H9 (cell line): ENCODE data around the gene MEN1. TPM values are rescaled to one million over a fixed set of nuclear protein-coding genes. Genes with fewer than 3 reads are reported as not detected.

Experiments
- DNase-seq: peaks from one replicate; pipeline ENCODE4 v3.0.0-alpha.2; 2017
- H2AFZ ChIP-seq: one replicate; pipeline ENCODE4 v1.6.1; 2013; ENCODE audit warnings: mild to moderate bottlenecking, low read length, control low read depth, moderate library complexity
- H2AK5ac ChIP-seq: 2 replicates; pipeline ENCODE4 v1.6.1; 2013; ENCODE audit warnings: low read length, control low read depth, mixed read lengths; ENCODE audit not compliant: insufficient read length
- H2BK120ac ChIP-seq: one replicate; pipeline ENCODE4 v1.6.1; 2013; ENCODE audit warnings: low read depth, mild to moderate bottlenecking, low read length, control low read depth, inconsistent platforms; ENCODE audit not compliant: poor library complexity, severe bottlenecking
- H2BK12ac ChIP-seq: 2 replicates; pipeline ENCODE4 v1.6.1; 2013; ENCODE audit warnings: low read length, control low read depth, mixed read lengths, low read depth; ENCODE audit not compliant: insufficient read length
- H2BK15ac ChIP-seq: 2 replicates; pipeline ENCODE4 v1.6.1; 2013; ENCODE audit warnings: low read depth, low read length, control low read depth
- H2BK20ac ChIP-seq: one replicate; pipeline ENCODE4 v1.6.1; 2013; ENCODE audit warnings: low read depth, mild to moderate bottlenecking, low read length, control low read depth, inconsistent platforms; ENCODE audit not compliant: poor library complexity, severe bottlenecking
- H2BK5ac ChIP-seq: 2 replicates; pipeline ENCODE4 v1.6.1; 2013; ENCODE audit warnings: low read length, control low read depth, mixed read lengths; ENCODE audit not compliant: insufficient read length
- H3K14ac ChIP-seq: 2 replicates; pipeline ENCODE4 v1.6.1; 2013; ENCODE audit warnings: low read length, control low read depth; ENCODE audit not compliant: insufficient read depth
- H3K18ac ChIP-seq: 2 replicates; pipeline ENCODE4 v1.6.1; 2013; ENCODE audit warnings: low read depth, mild to moderate bottlenecking, mixed read lengths, low read length, control low read depth; ENCODE audit not compliant: insufficient read length
- H3K23ac ChIP-seq: 2 replicates; pipeline ENCODE4 v1.6.1; 2013; ENCODE audit warnings: low read length, control low read depth, mixed read lengths, low read depth; ENCODE audit not compliant: insufficient read length
- H3K23me2 ChIP-seq: 2 replicates; pipeline ENCODE4 v1.6.1; 2013; ENCODE audit warnings: low read depth, mild to moderate bottlenecking, mixed read lengths, low read length, control low read depth; ENCODE audit not compliant: insufficient read length, poor library complexity, severe bottlenecking
- H3K27ac ChIP-seq: 2 replicates; pipeline ENCODE4 v1.5.1; 2013; ENCODE audit warnings: low read length, control low read depth, mixed read lengths, low read depth; ENCODE audit not compliant: insufficient read length
- H3K27me3 ChIP-seq: 2 replicates; pipeline ENCODE4 v1.6.1; 2013; ENCODE audit warnings: low read length, control low read depth, inconsistent platforms; ENCODE audit not compliant: insufficient read depth
- H3K4ac ChIP-seq: 2 replicates; pipeline ENCODE4 v1.6.1; 2013; ENCODE audit warnings: low read depth, mild to moderate bottlenecking, control low read depth, inconsistent platforms, low read length, moderate library complexity
- H3K4me1 ChIP-seq: 2 replicates; pipeline ENCODE4 v1.6.1; 2013; ENCODE audit warnings: low read length, control low read depth, inconsistent platforms; ENCODE audit not compliant: insufficient read depth
- H3K4me2 ChIP-seq: 2 replicates; pipeline ENCODE4 v1.6.1; 2013; ENCODE audit warnings: low read length, control low read depth, mixed read lengths; ENCODE audit not compliant: insufficient read length, insufficient read depth
- H3K56ac ChIP-seq: 2 replicates; pipeline ENCODE4 v1.6.1; 2013; ENCODE audit warnings: low read depth, mild to moderate bottlenecking, mixed read lengths, low read length, control low read depth; ENCODE audit not compliant: insufficient read length
- H3K79me1 ChIP-seq: 2 replicates; pipeline ENCODE4 v1.6.1; 2013; ENCODE audit warnings: low read depth, mild to moderate bottlenecking, moderate library complexity, low read length, control low read depth, inconsistent platforms; ENCODE audit not compliant: insufficient read depth, poor library complexity, severe bottlenecking
- H3K79me2 ChIP-seq: 2 replicates; pipeline ENCODE4 v1.6.1; 2013; ENCODE audit warnings: low read length, control low read depth, inconsistent platforms; ENCODE audit not compliant: insufficient read depth
- H3K9ac ChIP-seq: 2 replicates; pipeline ENCODE4 v1.6.1; 2013; ENCODE audit warnings: low read length, control low read depth, mixed read lengths; ENCODE audit not compliant: insufficient read length; ENCODE audit errors: extremely low read depth
- H3K9me3 ChIP-seq: one replicate; pipeline ENCODE4 v1.6.1; 2013; ENCODE audit warnings: low read depth, low read length, inconsistent platforms; ENCODE audit not compliant: control insufficient read depth
- H3T11ph ChIP-seq: one replicate; pipeline ENCODE4 v1.6.1; 2013; ENCODE audit warnings: mild to moderate bottlenecking, low read length, control low read depth, inconsistent platforms
- H4K20me1 ChIP-seq: one replicate; pipeline ENCODE4 v1.6.1; 2013; ENCODE audit not compliant: control insufficient read depth, insufficient read length, insufficient read depth
- H4K5ac ChIP-seq: 2 replicates; pipeline ENCODE4 v1.6.1; 2013; ENCODE audit warnings: low read depth, mild to moderate bottlenecking, mixed read lengths, low read length, control low read depth; ENCODE audit not compliant: insufficient read length
- H4K8ac ChIP-seq: replicated peaks from 2 replicates; pipeline ENCODE4 v1.6.1; 2013; ENCODE audit warnings: low read length, control low read depth, mixed read lengths, low read depth; ENCODE audit not compliant: insufficient read length
- H4K91ac ChIP-seq: 2 replicates; pipeline ENCODE4 v1.6.1; 2013; ENCODE audit warnings: low read depth, mild to moderate bottlenecking, moderate library complexity, mixed read lengths, low read length, control low read depth; ENCODE audit not compliant: insufficient read length
- H3K27ac Mint-ChIP-seq, 3 experiments: 2 replicates in 2 of 3; 3 replicates in 1 of 3; pipeline ENCODE4 v1.8.0; 2020 to 2021; ENCODE audit warnings: mixed read lengths in 3 of 3, mild to moderate bottlenecking in 1 of 3, moderate library complexity in 1 of 3
- H3K27me3 Mint-ChIP-seq: 2 replicates; pipeline ENCODE4 v1.8.0; 2021; ENCODE audit warnings: low read depth, mild to moderate bottlenecking, moderate library complexity, mixed read lengths
- H3K36me3 Mint-ChIP-seq, 3 experiments: 2 replicates in 2 of 3; 3 replicates in 1 of 3; pipeline ENCODE4 v1.8.0; 2020 to 2021; ENCODE audit warnings: low read depth in 3 of 3, mixed read lengths in 3 of 3; ENCODE audit not compliant: insufficient read depth in 1 of 3
- H3K4me1 Mint-ChIP-seq, 2 experiments: 2 replicates each; pipeline ENCODE4 v1.8.0; 2020; ENCODE audit warnings: mixed read lengths in 2 of 2
- H3K4me3 Mint-ChIP-seq, 2 experiments: 2 replicates in 1 of 2; 3 replicates in 1 of 2; pipeline ENCODE4 v1.8.0; 2020 to 2021; ENCODE audit warnings: mild to moderate bottlenecking in 2 of 2, mixed read lengths in 2 of 2, moderate library complexity in 1 of 2
- H3K9me3 Mint-ChIP-seq, 2 experiments: 2 replicates in 1 of 2; 3 replicates in 1 of 2; pipeline ENCODE4 v1.8.0; 2020; ENCODE audit warnings: mild to moderate bottlenecking in 2 of 2, mixed read lengths in 2 of 2, moderate library complexity in 1 of 2
- CTCF ChIP-seq: fragments of 200-600 bp; sonication (generic); conservative IDR thresholded peaks from 3 replicates; pipeline ENCODE4 v1.8.0; 2021; ENCODE audit warnings: antibody characterized with exemption, mild to moderate bottlenecking
- WGBS: extraction: QIAGEN DNeasy Blood & Tissue Kit; methylation state at CpG from one replicate; pipeline ENCODE4 v1.1.7; 2013; ENCODE audit warnings: missing lambda C conversion rate, low lambda C conversion rate, mixed read lengths; ENCODE audit not compliant: insufficient read length; ENCODE audit errors: extremely low coverage; 5-methylcytosine and 5-hydroxymethylcytosine counted together
- total RNA-seq: library from RNA; stranded (reverse); gene quantifications from 2 replicates; pipeline ENCODE4 v1.2.1, GENCODE V29; 2021

Gene MEN1
- total RNA-seq, 1 experiment from 2014 or later = 49.9 TPM

- H2BK20ac ChIP-seq = no peak overlapping the region
- no peak overlapping the region for H2AK5ac ChIP-seq
- no peaks in the 10 kb centered on the region for H3K27me3 ChIP-seq
- DNase-seq = no peak
- no peaks in the 10 kb centered on the region for H3K27me3 Mint-ChIP-seq
- no peaks in the 10 kb centered on the region; the same call in 1 of the 2 replicates for H3K4me1 ChIP-seq
- no peak overlapping the region for H3K27ac ChIP-seq
- no peak overlapping the region for H4K91ac ChIP-seq
- no peaks in the 10 kb centered on the region for H3K79me1 ChIP-seq
- no peak overlapping the region for H2BK120ac ChIP-seq
- H3K18ac ChIP-seq = no peak overlapping the region
- no peak overlapping the region for H2AFZ ChIP-seq
- H3K27ac Mint-ChIP-seq = peak overlapping the region in 2 of 3 experiments; percentile 77 to 93; a peak in 3 of 7 replicates
- no peaks in the 10 kb centered on the region for H3K79me2 ChIP-seq
- H3K14ac ChIP-seq = no peak overlapping the region; the same call in 1 of the 2 replicates
- H4K8ac ChIP-seq = no peak overlapping the region
- H3K36me3 Mint-ChIP-seq = peaks cover 2 to 17% (median 11%) of the 10 kb centered on the region in 3 experiments; a peak in 6 of 7 replicates
- no peak overlapping the region for H3K23ac ChIP-seq
- H3K4ac ChIP-seq = no peak overlapping the region
- no peak for TF ChIP-seq CTCF
- no peak overlapping the region for H3K9ac ChIP-seq
- WGBS = no CpG with 5 or more reads among the region's 22 CpGs
- H3K4me1 Mint-ChIP-seq = peaks cover 14 to 16% of the 10 kb centered on the region in 2 experiments
- H4K20me1 ChIP-seq = no peaks in the 10 kb centered on the region
- no peak overlapping the region for H3K4me3 Mint-ChIP-seq
- H2BK12ac ChIP-seq = no peak overlapping the region
- H3K9me3 ChIP-seq = no peaks in the 10 kb centered on the region
- no peaks in the 10 kb centered on the region for H3K23me2 ChIP-seq
- H4K5ac ChIP-seq = no peak overlapping the region
- no peak overlapping the region for H2BK15ac ChIP-seq
- H3K56ac ChIP-seq = no peak overlapping the region
- no peaks in the 10 kb centered on the region for H3K9me3 Mint-ChIP-seq
- no peak overlapping the region for H3T11ph ChIP-seq
- no peak overlapping the region for H2BK5ac ChIP-seq
- H3K4me2 ChIP-seq = no peak overlapping the region
Measured at GRCh38 chr11:64855596-64856304, 45.4 kb upstream of the MEN1 start.
